B cell (primary cell): ENCODE measurements around the gene TANC1. TPM values are rescaled to one million over a fixed set of nuclear protein-coding genes. Genes with fewer than 3 reads are reported as not detected.

Source experiments
- ATAC-seq: fragments of 200-7000 bp; cut with Tn5 transposase; one replicate; pipeline ENCODE4 v1.10.0; 2021; ENCODE audit warnings: low read depth, mild to moderate bottlenecking, moderate number of reproducible peaks, moderate library complexity
- CTCF ChIA-PET: fragments of 350-600 bp; sonication (Branson Sonifier 250); formaldehyde crosslinking; loops from one replicate; lab custom pipeline; 2021; ENCODE audit warnings: antibody characterized with exemption, inconsistent platforms; lab: Charles Lee
- POLR2A ChIA-PET: fragments of 350-600 bp; sonication (Branson Sonifier 250); formaldehyde crosslinking; loops from one replicate; lab custom pipeline; 2021; ENCODE audit warnings: antibody characterized with exemption; lab: Charles Lee
- DNase-seq: peaks from one replicate; pipeline ENCODE4 v3.0.0; 2013
- H2AFZ ChIP-seq: 2 replicates; pipeline ENCODE4 v1.6.1; 2012; ENCODE audit warnings: mild to moderate bottlenecking, low read depth, low read length; ENCODE audit not compliant: insufficient read depth, poor library complexity, severe bottlenecking
- H3K27ac ChIP-seq, 2 donors: 1 replicate in 1 of 2; 2 replicates in 1 of 2; pipeline ENCODE4 v1.5.1; 2012 to 2013; ENCODE audit warnings: low read length in 2 of 2, mild to moderate bottlenecking in 2 of 2, moderate library complexity in 1 of 2
- H3K27me3 ChIP-seq, 4 experiments: fragments of 200-600 bp in 1 of 4; sonication (generic) in 1 of 4; replicated peaks in 1 of 4; 1 replicate in 2 of 4; 2 replicates in 2 of 4; pipeline versions ENCODE4 v1.6.1 to v1.7.0; 2013 to 2016; ENCODE audit warnings: low read length in 3 of 4, mild to moderate bottlenecking in 2 of 4, mixed read lengths in 1 of 4, moderate library complexity in 1 of 4; ENCODE audit not compliant: insufficient read depth in 4 of 4, control insufficient read depth in 3 of 4; ENCODE audit errors: control extremely low read depth in 1 of 4
- H3K36me3 ChIP-seq, 2 experiments: replicated peaks in 1 of 2; 1 replicate in 1 of 2; 2 replicates in 1 of 2; pipeline versions ENCODE4 v1.6.1 to v1.7.1; 2013; ENCODE audit warnings: low read length in 1 of 2; ENCODE audit not compliant: insufficient read depth in 2 of 2, control insufficient read depth in 1 of 2; ENCODE audit errors: control extremely low read depth in 1 of 2, extremely low read depth in 1 of 2
- H3K4me1 ChIP-seq, 2 donors: fragments of 200-600 bp in 1 of 2; sonication (generic) in 1 of 2; 1 replicate in 1 of 2; 2 replicates in 1 of 2; pipeline versions ENCODE4 v1.5.1 to v1.6.1; 2013 to 2017; ENCODE audit warnings: low read length in 2 of 2; ENCODE audit not compliant: control insufficient read depth in 2 of 2, insufficient read depth in 2 of 2
- H3K4me2 ChIP-seq: replicated peaks from 2 replicates; pipeline ENCODE3; 2012; ENCODE audit warnings: mild to moderate bottlenecking, low read depth, low read length; ENCODE audit not compliant: poor library complexity, severe bottlenecking
- H3K4me3 ChIP-seq, 5 experiments: fragments of 200-600 bp in 1 of 5; sonication (generic) in 1 of 5; 1 replicate in 3 of 5; 2 replicates in 2 of 5; pipeline versions ENCODE4 v1.5.1 to v1.7.0; 2011 to 2016; ENCODE audit warnings: low read length in 4 of 5, mild to moderate bottlenecking in 4 of 5, low read depth in 2 of 5, control low read depth in 1 of 5, moderate library complexity in 1 of 5; ENCODE audit not compliant: insufficient read depth in 1 of 5; ENCODE audit errors: control extremely low read depth in 1 of 5, extremely low read depth in 1 of 5
- H3K79me2 ChIP-seq: fragments of 200-600 bp; sonication (generic); one replicate; pipeline ENCODE4 v1.6.0; 2016; ENCODE audit warnings: low read length; ENCODE audit not compliant: control insufficient read depth, insufficient read depth
- H3K9ac ChIP-seq: fragments of 200-600 bp; sonication (generic); 2 replicates; pipeline ENCODE4 v1.6.1; 2017; ENCODE audit warnings: mild to moderate bottlenecking, low read length, moderate library complexity
- H3K9me3 ChIP-seq, 3 donors: one replicate each; pipeline versions ENCODE4 v1.6.1 to v1.7.1; 2013; ENCODE audit warnings: low read length in 2 of 3; ENCODE audit not compliant: control insufficient read depth in 2 of 3, insufficient read depth in 1 of 3; ENCODE audit errors: control extremely low read depth in 1 of 3
- H4K20me1 ChIP-seq: 2 replicates; pipeline ENCODE4 v1.6.0; 2012; ENCODE audit warnings: mild to moderate bottlenecking, low read length; ENCODE audit not compliant: insufficient read depth, control insufficient read depth, poor library complexity, severe bottlenecking
- H3K27ac Mint-ChIP-seq: one replicate; pipeline ENCODE4 v1.8.0; 2021; ENCODE audit warnings: mixed read lengths
- H3K27me3 Mint-ChIP-seq: one replicate; pipeline ENCODE4 v1.8.0; 2021; ENCODE audit warnings: mixed read lengths
- H3K4me1 Mint-ChIP-seq: one replicate; pipeline ENCODE4 v1.8.0; 2021; ENCODE audit warnings: mixed read lengths
- H3K4me3 Mint-ChIP-seq: one replicate; pipeline ENCODE4 v1.8.0; 2021; ENCODE audit warnings: mixed read lengths
- H3K9me3 Mint-ChIP-seq: one replicate; pipeline ENCODE4 v1.8.0; 2022; ENCODE audit warnings: mixed read lengths; ENCODE audit not compliant: insufficient read depth
- CTCF ChIP-seq: fragments of 200-600 bp; IDR thresholded peaks from one replicate; pipeline ENCODE4 v1.8.0; 2022; ENCODE audit warnings: antibody characterized with exemption, mild to moderate bottlenecking
- EZH2 ChIP-seq: IDR thresholded peaks from 2 replicates; pipeline ENCODE4 v1.6.1; 2012; ENCODE audit warnings: borderline replicate concordance, low read depth, mild to moderate bottlenecking, moderate library complexity, low read length; ENCODE audit not compliant: insufficient read depth, poor library complexity, severe bottlenecking
- WGBS: methylation state at CpG from one replicate; pipeline ENCODE4 v1.1.5; 2013; ENCODE audit warnings: missing lambda C conversion rate; ENCODE audit not compliant: insufficient coverage; 5-methylcytosine and 5-hydroxymethylcytosine counted together
- intact Hi-C: fragments of 100-400 bp; cut with micrococcal nuclease; formaldehyde crosslinking; loops from one replicate; pipeline ENCODE4 v1.10.0; 2022
- polyA plus RNA-seq: library from polyadenylated mRNA; depleted of rRNA; stranded (reverse); fragments of >200 nt; gene quantifications from 2 replicates; pipeline ENCODE4 v1.2.3, GENCODE V29; 2012
- total RNA-seq, 2 donors: library from RNA; stranded (reverse); fragments of 120-200 nt in 1 of 2; gene quantifications; 1 replicate in 1 of 2; 2 replicates in 1 of 2; pipeline versions ENCODE4 v1.2.3 to v1.2.4, GENCODE V29; 2013 to 2022

TANC1 gene
- total and polyA plus RNA-seq, 2 donors (not counting 1 experiment from before 2014, with no cell fraction given) = 0.13 TPM; not detected in 1

- no peak overlapping the region for H3K27ac ChIP-seq
- H3K4me1 Mint-ChIP-seq = peaks cover 8% of the 10 kb centered on the region
- CTCF ChIA-PET = interaction anchor here (2.3 kb wide), 1 partner anchor 9 kb away, joined by 8 read pairs; no protein-coding TSS in a partner anchor
- no peaks in the 10 kb centered on the region for H3K36me3 ChIP-seq
- intact Hi-C loops = no loop called here
- peaks cover 6% of the 10 kb centered on the region for H3K27me3 Mint-ChIP-seq
- H3K4me1 ChIP-seq = peaks cover 3 to 6% of the 10 kb centered on the region in 2 donors
- H3K4me3 ChIP-seq = no peak overlapping the region
- no peak overlapping the region for H3K27ac Mint-ChIP-seq
- no CpG with 5 or more reads among the region's 1 CpG for WGBS
- peaks cover 0 to 4% (median 0%) of the 10 kb centered on the region in 4 experiments for H3K27me3 ChIP-seq
- H2AFZ ChIP-seq = no peak overlapping the region
- TF ChIP-seq EZH2 (no peak), CTCF (no peak)
- H4K20me1 ChIP-seq = no peaks in the 10 kb centered on the region
- no peak overlapping the region for H3K4me3 Mint-ChIP-seq
- H3K79me2 ChIP-seq = no peaks in the 10 kb centered on the region
- no peaks in the 10 kb centered on the region for H3K9me3 Mint-ChIP-seq
- no peak overlapping the region for H3K4me2 ChIP-seq
- no peak for ATAC-seq
- peaks cover 0 to 3% (median 0%) of the 10 kb centered on the region in 3 donors for H3K9me3 ChIP-seq
- POLR2A ChIA-PET = no interaction called here
- DNase-seq = no peak
- H3K9ac ChIP-seq = no peak overlapping the region
These were observed 159.8 kb downstream of the TANC1 start for GRCh38 chr2:159128191-159128590.

- H3K79me2 ChIP-seq = no peaks in the 10 kb centered on the region
- no peak overlapping the region for H3K27ac Mint-ChIP-seq
- H3K4me3 ChIP-seq = no peak overlapping the region
- DNase-seq (no peak), ATAC-seq (no peak)
- intact Hi-C loops = no loop called here
- ChIA-PET POLR2A (no interaction called here), CTCF (interaction anchor here (1.3 to 2.3 kb wide), 2 partner anchors 9 to 10 kb away, joined by 3 to 8 read pairs; no protein-coding TSS in a partner anchor)
- WGBS = 11% methylated on average over 1 of the region's 1 CpG
- peaks cover 6% of the 10 kb centered on the region for H3K4me1 Mint-ChIP-seq
- H2AFZ ChIP-seq = no peak overlapping the region
- no peak overlapping the region for H3K4me3 Mint-ChIP-seq
- H3K4me2 ChIP-seq = no peak overlapping the region
- no peaks in the 10 kb centered on the region for H4K20me1 ChIP-seq
- H3K9me3 ChIP-seq = peaks cover 0 to 3% (median 0%) of the 10 kb centered on the region in 3 donors
- peaks cover 2 to 6% of the 10 kb centered on the region in 2 donors for H3K4me1 ChIP-seq
- no peak overlapping the region for H3K9ac ChIP-seq
- H3K27ac ChIP-seq = no peak overlapping the region
- no peak for TF ChIP-seq CTCF
- TF ChIP-seq EZH2 = no peak
- peaks cover 6% of the 10 kb centered on the region for H3K27me3 Mint-ChIP-seq
- H3K27me3 ChIP-seq = peaks cover 0 to 4% (median 0%) of the 10 kb centered on the region in 4 experiments
- no peaks in the 10 kb centered on the region for H3K36me3 ChIP-seq
- H3K9me3 Mint-ChIP-seq = no peaks in the 10 kb centered on the region
These were observed 160.8 kb downstream of the TANC1 start for GRCh38 chr2:159129269-159129668.
